Measurements from ENCODE around the gene SLFN5.
A peak's percentile ranks its signal among the peaks of the same experiment; 100 is the strongest.

Gene SLFN5

DNA sequence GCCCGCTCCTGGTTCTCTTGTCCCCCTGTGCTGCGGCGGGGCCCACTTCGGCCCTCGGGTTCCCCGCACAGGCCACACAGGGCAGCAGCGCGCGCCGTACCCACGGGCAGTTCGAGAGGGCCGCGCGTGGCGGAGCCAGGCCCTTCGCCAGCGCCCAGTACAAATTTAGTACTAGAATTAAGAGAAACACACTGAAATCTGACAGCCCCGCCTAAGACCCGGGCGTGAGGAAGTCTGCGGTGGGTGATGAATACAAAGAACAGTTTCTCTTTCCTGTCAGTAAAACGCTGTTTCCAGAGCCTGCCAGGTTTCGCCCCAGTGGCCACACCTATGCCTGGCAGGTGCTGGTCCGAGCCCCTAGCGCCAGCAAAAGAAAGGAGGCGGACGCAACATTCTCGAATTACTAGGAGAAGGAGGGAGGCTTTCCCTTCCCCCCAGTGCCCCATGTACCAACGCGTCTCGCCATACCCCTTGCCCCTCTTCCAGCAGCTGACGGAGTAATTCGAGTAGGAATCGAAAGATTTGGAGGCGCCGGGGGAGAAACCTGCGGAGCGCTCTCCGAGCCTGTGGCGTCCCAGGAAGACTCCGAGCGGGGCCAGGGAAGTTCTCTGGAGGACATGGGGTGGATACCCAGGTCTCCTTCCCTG lies 591 bp upstream of the SLFN5 start:
- peak overlapping the region; percentile 95 for H3K27ac ChIP-seq (ENCODE audit: low read length)
- H3K36me3 ChIP-seq (ENCODE audit: control insufficient read depth in 1 of 2, insufficient read depth in 2 of 2, low read length in 2 of 2), result peaks cover 0 to 14% of the 10 kb centered on the region in 2 donors
- no peaks in the 10 kb centered on the region for H3K9me3 ChIP-seq (ENCODE audit: control insufficient read depth in 1 of 2, low read length in 2 of 2)
- no peaks in the 10 kb centered on the region for H3K27me3 ChIP-seq (ENCODE audit: low read depth, low read length)
- peaks cover 13 to 15% of the 10 kb centered on the region in 2 donors for H3K4me1 ChIP-seq (ENCODE audit: control insufficient read depth in 1 of 2, insufficient read depth in 2 of 2, low read length in 2 of 2)
- peak overlapping the region; percentile 92 to 95 for H3K4me3 ChIP-seq (ENCODE audit: low read depth in 1 of 2, low read length in 2 of 2)

DNA sequence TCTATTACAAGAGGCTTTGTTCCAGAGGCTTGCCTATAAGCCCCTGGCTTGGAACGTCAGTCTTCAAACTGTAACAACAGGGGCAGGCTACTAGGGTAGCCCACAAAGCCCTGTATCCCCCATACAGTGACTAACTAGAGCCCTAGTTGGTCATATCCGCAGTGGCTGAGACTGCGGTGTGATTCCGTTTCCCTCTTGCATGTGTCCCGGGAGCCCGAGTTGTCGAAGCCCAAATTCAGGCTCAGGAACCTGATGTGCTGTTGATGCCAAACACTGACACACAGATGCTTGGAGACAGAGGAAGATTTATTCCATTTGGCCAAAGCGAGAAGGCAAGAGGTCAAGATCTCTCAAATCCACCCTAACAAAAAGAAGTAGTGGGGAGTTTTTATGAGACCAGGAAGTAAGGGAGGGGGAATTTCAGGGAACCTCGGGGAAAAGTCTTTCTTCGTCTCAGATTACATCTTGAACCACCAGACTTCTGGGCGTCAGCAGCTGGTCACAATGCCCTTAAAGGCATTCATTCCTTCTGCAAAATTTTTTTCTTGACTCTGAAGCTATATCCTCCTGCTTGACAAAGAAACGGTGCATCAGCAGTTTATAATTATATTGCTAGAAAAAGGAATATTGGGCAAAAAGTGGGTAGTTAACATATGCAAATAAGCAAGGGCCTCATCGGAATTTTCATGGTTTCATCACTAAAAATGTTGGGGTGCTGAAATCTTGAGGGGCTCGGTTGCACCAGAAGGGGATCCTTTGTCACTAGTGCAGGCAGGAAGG lies 879 bp downstream of the SLFN5 start:
- peaks cover 0 to 14% of the 10 kb centered on the region in 2 donors for H3K36me3 ChIP-seq (ENCODE audit: control insufficient read depth in 1 of 2, insufficient read depth in 2 of 2, low read length in 2 of 2)
- H3K4me3 ChIP-seq (ENCODE audit: low read depth in 1 of 2, low read length in 2 of 2), result peak overlapping the region; percentile 92 to 95
- H3K27ac ChIP-seq (ENCODE audit: low read length), result peak overlapping the region; percentile 89
- peaks cover 13 to 15% of the 10 kb centered on the region in 2 donors for H3K4me1 ChIP-seq (ENCODE audit: control insufficient read depth in 1 of 2, insufficient read depth in 2 of 2, low read length in 2 of 2)
- H3K9me3 ChIP-seq (ENCODE audit: control insufficient read depth in 1 of 2, low read length in 2 of 2), result no peaks in the 10 kb centered on the region
- H3K27me3 ChIP-seq (ENCODE audit: low read depth, low read length), result no peaks in the 10 kb centered on the region

DNA sequence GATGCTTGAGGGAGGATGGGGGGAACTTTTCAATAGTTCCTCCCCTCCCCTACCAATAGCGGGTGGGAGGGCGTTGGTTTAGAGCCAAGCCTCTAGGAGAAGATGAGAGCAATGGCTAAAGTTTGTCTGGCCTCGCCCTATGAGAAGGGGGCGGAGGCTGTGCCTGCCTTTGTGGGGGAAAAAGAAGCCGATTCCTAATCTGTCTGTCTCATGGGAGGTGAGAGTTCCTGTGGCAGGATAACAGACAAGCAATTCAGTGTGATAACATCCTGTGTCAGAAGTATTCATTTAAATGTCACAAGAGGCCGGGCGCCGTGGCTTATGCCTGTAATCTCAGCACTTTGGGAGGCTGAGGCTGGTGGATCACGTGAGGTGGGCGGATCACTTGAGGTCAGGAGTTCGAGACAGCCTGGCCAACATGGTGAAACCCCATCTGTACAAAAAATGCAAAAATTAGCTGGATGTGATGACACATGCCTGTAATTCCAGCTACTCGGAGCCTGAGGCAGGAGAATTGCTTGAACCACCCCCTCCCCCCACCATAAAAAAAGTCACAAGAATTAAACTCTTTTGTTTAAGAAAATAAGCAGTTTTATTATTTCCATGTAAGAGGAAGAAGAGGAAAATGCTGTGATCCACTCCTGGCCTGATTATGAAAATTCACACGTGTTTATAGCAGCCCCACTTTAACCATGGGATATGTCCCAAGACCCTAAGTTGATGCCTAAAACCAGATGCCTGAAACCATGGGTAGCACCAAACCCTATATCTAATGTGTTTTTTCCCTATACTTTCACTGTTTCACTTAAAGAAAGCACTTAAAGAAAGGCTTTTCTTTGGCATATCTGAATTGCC lies 1.7 kb downstream of the SLFN5 start:
- Histone ChIP-seq H3K27ac (ENCODE audit: low read length) (peak overlapping the region; percentile 89), H3K27me3 (ENCODE audit: low read depth, low read length) (no peaks in the 10 kb centered on the region), H3K36me3 (ENCODE audit: control insufficient read depth in 1 of 2, insufficient read depth in 2 of 2, low read length in 2 of 2) (peaks cover 0 to 14% of the 10 kb centered on the region in 2 donors), H3K4me1 (ENCODE audit: control insufficient read depth in 1 of 2, insufficient read depth in 2 of 2, low read length in 2 of 2) (peaks cover 13 to 15% of the 10 kb centered on the region in 2 donors), H3K4me3 (ENCODE audit: low read depth in 1 of 2, low read length in 2 of 2) (peak overlapping the region; percentile 92 to 95), H3K9me3 (ENCODE audit: control insufficient read depth in 1 of 2, low read length in 2 of 2) (no peaks in the 10 kb centered on the region)

DNA sequence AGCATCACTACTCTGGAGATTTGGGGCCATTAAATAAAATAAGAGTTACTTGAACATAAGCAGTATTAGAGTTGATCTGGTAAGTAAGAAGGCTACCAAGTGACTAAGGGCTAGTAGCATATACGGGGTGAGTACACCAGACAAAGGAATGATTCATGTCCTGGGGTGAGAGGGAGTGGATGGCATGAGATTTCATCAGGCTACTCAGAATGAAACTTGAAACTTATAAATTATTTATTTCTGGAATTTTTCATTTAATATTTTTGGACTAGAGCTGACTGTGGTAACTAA lies 2.3 kb downstream of the SLFN5 start:
- Histone ChIP-seq H3K4me3 (ENCODE audit: low read depth in 1 of 2, low read length in 2 of 2) (peak overlapping the region in 1 of 2 donors; percentile 95), H3K4me1 (ENCODE audit: control insufficient read depth in 1 of 2, insufficient read depth in 2 of 2, low read length in 2 of 2) (peaks cover 13 to 15% of the 10 kb centered on the region in 2 donors), H3K27me3 (ENCODE audit: low read depth, low read length) (no peaks in the 10 kb centered on the region), H3K36me3 (ENCODE audit: control insufficient read depth in 1 of 2, insufficient read depth in 2 of 2, low read length in 2 of 2) (peaks cover 0 to 14% of the 10 kb centered on the region in 2 donors), H3K9me3 (ENCODE audit: control insufficient read depth in 1 of 2, low read length in 2 of 2) (no peaks in the 10 kb centered on the region), H3K27ac (ENCODE audit: low read length) (peak overlapping the region; percentile 89)

DNA sequence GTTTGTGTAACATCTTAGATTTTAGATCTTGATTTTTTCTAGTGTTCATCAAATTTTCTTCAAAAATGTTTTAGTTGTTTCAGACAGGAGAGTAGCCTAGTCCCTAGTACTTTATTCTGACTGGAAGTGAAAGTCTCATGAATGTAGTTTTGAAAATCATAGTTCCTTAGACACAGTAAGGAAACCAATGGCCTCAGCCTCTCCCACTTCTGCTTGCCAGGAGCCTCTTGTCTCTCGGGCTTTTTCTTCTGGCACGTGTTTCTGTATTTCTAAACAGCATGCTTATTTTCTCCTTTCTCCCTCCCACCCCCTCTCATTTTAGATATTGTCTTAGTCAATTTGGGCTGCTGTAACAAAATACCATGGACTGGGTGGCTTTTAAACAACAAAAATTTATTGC lies 9.8 kb downstream of the SLFN5 start:
- no peak overlapping the region for H3K27ac ChIP-seq (ENCODE audit: low read length)
- H3K9me3 ChIP-seq (ENCODE audit: control insufficient read depth in 1 of 2, low read length in 2 of 2), result no peaks in the 10 kb centered on the region
- no peaks in the 10 kb centered on the region for H3K27me3 ChIP-seq (ENCODE audit: low read depth, low read length)
- H3K36me3 ChIP-seq (ENCODE audit: control insufficient read depth in 1 of 2, insufficient read depth in 2 of 2, low read length in 2 of 2), result no peaks in the 10 kb centered on the region
- peaks cover 10 to 20% of the 10 kb centered on the region in 2 donors for H3K4me1 ChIP-seq (ENCODE audit: control insufficient read depth in 1 of 2, insufficient read depth in 2 of 2, low read length in 2 of 2)
- H3K4me3 ChIP-seq (ENCODE audit: low read depth in 1 of 2, low read length in 2 of 2), result no peak overlapping the region

DNA sequence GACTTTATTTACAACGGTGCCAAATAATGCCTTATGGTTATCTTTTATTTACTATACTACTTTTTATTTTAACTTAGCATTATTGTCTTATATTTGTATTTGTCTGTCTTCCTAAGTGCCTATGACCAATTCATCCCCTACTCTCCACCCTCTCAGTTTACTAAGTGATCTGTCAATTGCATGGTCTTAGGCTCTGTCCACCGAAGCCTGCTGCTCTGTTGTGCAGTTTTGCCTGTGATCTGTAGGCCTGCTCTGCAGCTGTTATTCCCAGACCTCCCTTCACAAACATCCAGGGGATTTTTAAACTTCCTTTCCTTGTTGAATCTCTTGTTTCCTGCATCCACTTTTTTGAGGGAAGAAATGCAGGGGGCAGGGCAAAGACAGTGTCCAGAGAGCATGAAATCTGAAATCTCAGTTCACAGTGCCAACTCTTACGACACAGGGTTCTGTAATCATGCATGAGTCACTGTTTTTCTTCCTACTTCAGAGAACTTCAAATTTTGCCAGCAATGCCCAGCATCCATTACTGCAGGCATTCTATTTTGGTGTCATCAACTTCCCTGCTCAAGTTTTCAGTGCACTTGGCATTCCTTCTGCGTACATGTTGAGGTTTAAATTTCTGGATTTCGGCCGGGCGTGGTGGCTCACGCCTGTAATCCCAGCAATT lies 11.4 kb downstream of the SLFN5 start:
- Histone ChIP-seq H3K4me3 (ENCODE audit: low read depth in 1 of 2, low read length in 2 of 2) (no peak overlapping the region), H3K36me3 (ENCODE audit: control insufficient read depth in 1 of 2, insufficient read depth in 2 of 2, low read length in 2 of 2) (no peaks in the 10 kb centered on the region), H3K27ac (ENCODE audit: low read length) (peak overlapping the region; percentile 59), H3K4me1 (ENCODE audit: control insufficient read depth in 1 of 2, insufficient read depth in 2 of 2, low read length in 2 of 2) (peaks cover 10 to 24% of the 10 kb centered on the region in 2 donors), H3K27me3 (ENCODE audit: low read depth, low read length) (no peaks in the 10 kb centered on the region), H3K9me3 (ENCODE audit: control insufficient read depth in 1 of 2, low read length in 2 of 2) (no peaks in the 10 kb centered on the region)

DNA sequence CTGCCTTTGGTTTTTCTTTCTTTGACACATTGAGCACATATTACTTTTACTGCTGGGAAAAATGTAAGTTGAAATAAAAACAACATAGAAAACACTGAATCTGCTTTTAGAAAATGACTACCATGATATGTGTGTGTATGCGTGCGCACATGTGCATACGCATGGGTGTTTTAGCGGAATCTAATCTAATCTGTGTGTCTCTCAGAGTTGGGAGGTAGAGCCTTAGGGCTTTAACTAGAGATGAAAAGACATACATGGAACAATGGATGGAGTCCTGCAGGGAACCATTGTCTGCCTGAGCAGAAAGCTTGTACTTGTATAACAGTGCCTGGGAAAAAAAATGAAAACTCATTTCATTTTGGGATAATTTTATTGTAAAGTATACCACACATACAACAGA lies 12.4 kb downstream of the SLFN5 start:
- Histone ChIP-seq H3K4me3 (ENCODE audit: low read depth in 1 of 2, low read length in 2 of 2) (no peak overlapping the region), H3K27me3 (ENCODE audit: low read depth, low read length) (no peaks in the 10 kb centered on the region), H3K4me1 (ENCODE audit: control insufficient read depth in 1 of 2, insufficient read depth in 2 of 2, low read length in 2 of 2) (peaks cover 10 to 24% of the 10 kb centered on the region in 2 donors), H3K27ac (ENCODE audit: low read length) (no peak overlapping the region), H3K9me3 (ENCODE audit: control insufficient read depth in 1 of 2, low read length in 2 of 2) (no peaks in the 10 kb centered on the region), H3K36me3 (ENCODE audit: control insufficient read depth in 1 of 2, insufficient read depth in 2 of 2, low read length in 2 of 2) (no peaks in the 10 kb centered on the region)

DNA sequence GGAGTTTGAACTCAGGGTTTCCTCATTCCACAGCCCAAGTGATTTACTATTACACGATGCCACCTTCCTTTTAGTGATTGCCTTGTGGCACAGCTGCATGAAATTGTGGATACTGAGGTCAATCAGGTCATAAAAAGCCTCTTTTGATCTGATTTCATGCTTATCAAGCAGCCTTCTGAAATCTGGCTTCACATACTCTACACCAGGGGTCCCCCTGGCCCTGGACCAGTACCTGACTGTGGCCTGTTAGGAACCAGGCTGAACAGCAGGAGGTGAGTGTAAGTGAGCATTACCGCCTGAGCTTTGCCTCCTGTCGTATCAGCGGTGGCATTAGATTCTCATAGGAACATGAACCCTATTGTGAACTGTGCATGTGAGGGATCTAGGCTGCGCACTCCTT lies 13.8 kb downstream of the SLFN5 start:
- peaks cover 10 to 24% of the 10 kb centered on the region in 2 donors for H3K4me1 ChIP-seq (ENCODE audit: control insufficient read depth in 1 of 2, insufficient read depth in 2 of 2, low read length in 2 of 2)
- H3K27ac ChIP-seq (ENCODE audit: low read length), result no peak overlapping the region
- H3K4me3 ChIP-seq (ENCODE audit: low read depth in 1 of 2, low read length in 2 of 2), result no peak overlapping the region
- H3K27me3 ChIP-seq (ENCODE audit: low read depth, low read length), result no peaks in the 10 kb centered on the region
- no peaks in the 10 kb centered on the region for H3K9me3 ChIP-seq (ENCODE audit: control insufficient read depth in 1 of 2, low read length in 2 of 2)
- H3K36me3 ChIP-seq (ENCODE audit: control insufficient read depth in 1 of 2, insufficient read depth in 2 of 2, low read length in 2 of 2), result no peaks in the 10 kb centered on the region

DNA sequence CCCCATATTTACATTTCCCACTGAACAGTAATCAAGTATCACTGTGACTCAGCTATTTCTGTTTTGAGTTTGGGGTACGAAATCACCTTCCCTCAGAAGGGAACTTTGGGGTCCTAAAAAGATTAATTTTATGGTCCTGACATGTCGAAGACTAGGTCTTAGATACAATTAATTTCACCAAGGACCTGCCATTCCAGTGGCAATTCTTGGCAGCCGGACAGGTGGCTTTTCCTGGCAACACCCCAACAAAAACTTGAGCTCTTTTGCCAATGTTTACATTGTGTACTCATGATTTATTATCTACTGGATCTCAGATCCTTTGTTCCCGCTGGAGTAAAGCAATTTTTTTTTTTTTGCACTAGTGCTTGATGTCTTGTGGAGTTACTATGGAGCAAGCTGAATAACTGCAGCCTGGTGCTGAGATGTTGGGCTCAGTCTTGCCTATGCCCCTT lies 14.4 kb downstream of the SLFN5 start:
- no peaks in the 10 kb centered on the region for H3K27me3 ChIP-seq (ENCODE audit: low read depth, low read length)
- H3K4me3 ChIP-seq (ENCODE audit: low read depth in 1 of 2, low read length in 2 of 2), result no peak overlapping the region
- H3K4me1 ChIP-seq (ENCODE audit: control insufficient read depth in 1 of 2, insufficient read depth in 2 of 2, low read length in 2 of 2), result peaks cover 10 to 24% of the 10 kb centered on the region in 2 donors
- no peak overlapping the region for H3K27ac ChIP-seq (ENCODE audit: low read length)
- H3K36me3 ChIP-seq (ENCODE audit: control insufficient read depth in 1 of 2, insufficient read depth in 2 of 2, low read length in 2 of 2), result peaks cover 0 to 2% of the 10 kb centered on the region in 2 donors
- no peaks in the 10 kb centered on the region for H3K9me3 ChIP-seq (ENCODE audit: control insufficient read depth in 1 of 2, low read length in 2 of 2)

DNA sequence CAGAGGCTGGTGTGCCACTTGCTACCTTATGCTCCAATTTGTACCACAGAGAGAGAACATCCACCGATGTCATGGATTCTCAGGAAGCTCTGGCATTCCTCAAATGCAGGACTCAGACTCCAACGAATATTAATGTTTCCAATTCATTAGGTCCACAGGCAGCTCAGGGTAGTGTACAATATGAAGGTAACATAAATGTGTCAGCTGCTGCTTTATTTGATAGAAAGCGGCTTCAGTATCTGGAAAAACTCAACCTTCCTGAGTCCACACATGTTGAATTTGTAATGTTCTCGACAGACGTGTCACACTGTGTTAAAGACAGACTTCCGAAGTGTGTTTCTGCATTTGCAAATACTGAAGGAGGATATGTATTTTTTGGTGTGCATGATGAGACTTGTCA lies 16.1 kb downstream of the SLFN5 start:
- H3K27ac ChIP-seq (ENCODE audit: low read length), result no peak overlapping the region
- H3K9me3 ChIP-seq (ENCODE audit: control insufficient read depth in 1 of 2, low read length in 2 of 2), result no peaks in the 10 kb centered on the region
- peaks cover 5 to 19% of the 10 kb centered on the region in 2 donors for H3K4me1 ChIP-seq (ENCODE audit: control insufficient read depth in 1 of 2, insufficient read depth in 2 of 2, low read length in 2 of 2)
- peaks cover under 1 to 14% of the 10 kb centered on the region in 2 donors for H3K36me3 ChIP-seq (ENCODE audit: control insufficient read depth in 1 of 2, insufficient read depth in 2 of 2, low read length in 2 of 2)
- H3K4me3 ChIP-seq (ENCODE audit: low read depth in 1 of 2, low read length in 2 of 2), result no peak overlapping the region
- no peaks in the 10 kb centered on the region for H3K27me3 ChIP-seq (ENCODE audit: low read depth, low read length)

DNA sequence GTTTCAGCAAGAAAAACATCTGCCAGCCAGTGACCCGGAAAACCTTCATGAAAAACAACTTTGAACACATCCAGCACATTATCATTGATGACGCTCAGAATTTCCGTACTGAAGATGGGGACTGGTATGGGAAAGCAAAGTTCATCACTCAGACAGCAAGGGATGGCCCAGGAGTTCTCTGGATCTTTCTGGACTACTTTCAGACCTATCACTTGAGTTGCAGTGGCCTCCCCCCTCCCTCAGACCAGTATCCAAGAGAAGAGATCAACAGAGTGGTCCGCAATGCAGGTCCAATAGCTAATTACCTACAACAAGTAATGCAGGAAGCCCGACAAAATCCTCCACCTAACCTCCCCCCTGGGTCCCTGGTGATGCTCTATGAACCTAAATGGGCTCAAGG lies 22.2 kb downstream of the SLFN5 start:
- Histone ChIP-seq H3K27me3 (ENCODE audit: low read depth, low read length) (no peaks in the 10 kb centered on the region), H3K4me1 (ENCODE audit: control insufficient read depth in 1 of 2, insufficient read depth in 2 of 2, low read length in 2 of 2) (no peaks in the 10 kb centered on the region), H3K4me3 (ENCODE audit: low read depth in 1 of 2, low read length in 2 of 2) (no peak overlapping the region), H3K27ac (ENCODE audit: low read length) (no peak overlapping the region), H3K9me3 (ENCODE audit: control insufficient read depth in 1 of 2, low read length in 2 of 2) (no peaks in the 10 kb centered on the region), H3K36me3 (ENCODE audit: control insufficient read depth in 1 of 2, insufficient read depth in 2 of 2, low read length in 2 of 2) (peaks cover 24 to 42% of the 10 kb centered on the region in 2 donors)
